NCI-H82 treated with DMSO at 0.1 percent for 48 hours (cell line): ENCODE data around the gene AADACL2.

Experiments
- DNase-seq: peaks from one replicate; lab custom pipeline; 2025; ENCODE audit not compliant: unreplicated experiment; lab: John Stamatoyannopoulos, UW

AADACL2 gene

DNA sequence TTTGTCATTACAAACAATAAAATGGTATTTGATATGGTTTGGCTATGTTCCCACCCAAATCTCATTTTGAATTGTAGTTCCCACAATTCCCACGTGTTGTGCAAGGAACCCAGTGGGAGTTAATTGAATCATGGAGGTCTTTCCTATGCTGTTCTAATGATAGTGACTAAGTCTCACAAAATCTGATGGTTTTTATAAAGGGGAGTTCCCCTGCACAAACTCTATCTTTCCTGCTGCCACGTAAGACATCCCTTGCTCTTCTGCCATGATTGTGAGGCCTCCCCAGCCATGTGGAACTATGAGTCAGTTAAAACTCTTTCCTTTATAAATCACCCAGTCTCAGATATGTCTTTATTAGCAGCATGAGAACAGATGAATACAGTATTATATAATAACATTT is 64.7 kb downstream of the AADACL2 start:
- no peak for DNase-seq

DNA sequence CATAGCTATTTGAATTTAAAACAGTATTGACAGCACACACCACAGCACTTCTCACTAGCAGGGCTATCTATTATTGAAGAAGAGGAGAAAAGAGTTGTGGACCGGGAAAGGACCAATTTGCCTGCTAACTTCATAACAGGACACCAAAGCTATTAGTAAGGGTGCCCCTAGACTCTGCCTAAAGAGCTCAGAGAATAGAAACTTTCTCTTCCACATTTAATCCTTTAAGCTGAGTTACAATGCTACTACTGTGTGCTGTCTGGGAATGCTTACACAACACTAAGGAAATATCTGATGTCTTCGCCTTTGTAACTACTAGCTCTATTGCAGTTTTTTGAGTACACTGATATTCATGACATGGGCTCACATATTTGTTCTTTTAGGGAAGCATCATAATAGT is 66.7 kb downstream of the AADACL2 start:
- DNase-seq: no peak

DNA sequence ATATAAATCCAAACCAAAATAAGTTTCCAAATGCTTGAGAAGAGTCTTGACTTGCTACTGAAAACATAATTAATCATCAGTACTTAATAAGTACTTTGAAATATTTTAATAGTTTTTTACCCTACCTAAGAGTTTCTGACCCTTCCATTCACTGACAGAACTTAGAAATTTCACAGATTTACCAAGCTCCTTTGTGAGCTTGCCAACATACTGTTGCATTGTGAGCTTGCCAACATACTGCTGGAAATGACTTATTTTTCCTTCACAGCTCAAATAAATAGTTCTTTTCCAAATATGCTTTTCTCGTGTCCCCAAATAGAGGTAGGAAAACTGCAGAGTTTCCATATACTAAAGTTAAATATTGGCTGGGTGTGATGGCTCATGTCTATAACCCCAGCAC is 70.5 kb downstream of the AADACL2 start:
- no peak for DNase-seq

DNA sequence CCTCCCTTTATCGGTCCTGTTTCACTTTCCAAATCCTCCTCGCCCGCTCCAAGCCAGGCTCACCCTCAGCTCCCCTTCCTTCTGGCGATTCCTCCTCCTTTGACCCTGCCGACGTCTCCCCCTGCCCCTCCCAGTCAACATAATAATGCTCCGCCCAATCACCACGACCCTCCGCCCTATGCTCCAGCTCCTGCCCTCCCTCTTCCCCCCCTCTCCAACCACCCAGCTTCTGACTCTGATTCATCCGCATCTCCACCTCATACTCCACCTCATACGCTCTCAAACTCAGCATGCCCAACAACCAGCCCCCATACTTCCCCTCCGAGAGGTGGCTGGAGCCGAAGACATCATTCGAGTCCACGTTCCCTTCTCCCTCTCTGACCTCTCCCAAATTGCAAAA is 73.1 kb downstream of the AADACL2 start:
- no peak for DNase-seq
